GM12878 (cell line): ENCODE results near the gene SLC2A9. TPM values are rescaled to one million over a fixed set of nuclear protein-coding genes. Genes with fewer than 3 reads are reported as not detected.

ENCODE experiments used
- ATAC-seq: fragments of 200-7000 bp; cut with Tn5 transposase; 3 replicates; pipeline ENCODE4 v1.9.1; 2020; ENCODE audit warnings: mild to moderate bottlenecking, moderate library complexity
- BruUV-seq: library from RNA; stranded (reverse); fragments of 400-500 nt; replicated peaks from 2 replicates; lab custom pipeline; 2021; lab: Mats Ljungman, UMichigan
- CTCF ChIA-PET: fragments of 300-600 bp; sonication (Branson Sonifier 250); formaldehyde crosslinking; extraction: SDS; loops from one replicate; lab custom pipeline; 2021; ENCODE audit warnings: inconsistent platforms; lab: Yijun Ruan, JAX
- POLR2A ChIA-PET: fragments of 350-600 bp; formaldehyde crosslinking; extraction: SDS; loops from one replicate; lab custom pipeline; 2021; ENCODE audit warnings: inconsistent platforms; lab: Charles Lee
- RAD21 ChIA-PET: fragments of 300-600 bp; sonication (Branson Sonifier 250); formaldehyde crosslinking; loops from one replicate; lab custom pipeline; 2023; ENCODE audit warnings: antibody characterized with exemption; ENCODE audit not compliant: unreplicated experiment; lab: Charles Lee
- SMC1A ChIA-PET: fragments of 300-600 bp; sonication (Branson Sonifier 250); formaldehyde crosslinking; loops from one replicate; lab custom pipeline; 2023; ENCODE audit not compliant: unreplicated experiment, uncharacterized antibody; lab: Charles Lee
- DNase-seq: peaks from one replicate; pipeline ENCODE4 v3.0.0-alpha.2; 2011; ENCODE audit warnings: low read depth, low spot score
- FAIRE-seq: peaks from 3 replicates; lab custom pipeline; 2011; peaks lifted over from hg19 to GRCh38; lab: Jason Lieb, UNC
- H2AFZ ChIP-seq: 2 replicates; pipeline ENCODE4 v1.6.0; 2011; ENCODE audit warnings: low read depth, low read length, control low read depth; ENCODE audit not compliant: control insufficient read depth
- H3K27ac ChIP-seq: 2 replicates; pipeline ENCODE4 v1.5.1; 2011; ENCODE audit warnings: control low read depth; ENCODE audit not compliant: control insufficient read depth, insufficient read depth
- H3K27me3 ChIP-seq, 2 experiments: replicated peaks in 1 of 2; 2 replicates each; pipeline versions ENCODE4 v1.6.0 to v1.6.1; 2011; ENCODE audit warnings: low read length in 1 of 2; ENCODE audit not compliant: control insufficient read depth in 2 of 2, insufficient read depth in 2 of 2
- H3K36me3 ChIP-seq, 2 experiments: 2 replicates each; pipeline ENCODE4 v1.5.1; 2011; ENCODE audit warnings: low read length in 1 of 2; ENCODE audit not compliant: control insufficient read depth in 2 of 2, insufficient read depth in 2 of 2
- H3K4me1 ChIP-seq: 2 replicates; pipeline ENCODE4 v1.6.1; 2011; ENCODE audit warnings: mild to moderate bottlenecking, low read length, moderate library complexity, mixed read lengths; ENCODE audit not compliant: control insufficient read depth, insufficient read depth
- H3K4me2 ChIP-seq: 2 replicates; pipeline ENCODE4 v1.6.0; 2011; ENCODE audit warnings: control low read depth; ENCODE audit not compliant: control insufficient read depth, insufficient read depth
- H3K4me3 ChIP-seq: fragments of 200-600 bp; sonication (generic); 2 replicates; pipeline ENCODE4 v1.5.1; 2016
- H3K79me2 ChIP-seq: 2 replicates; pipeline ENCODE4 v1.6.0; 2011; ENCODE audit warnings: low read length; ENCODE audit not compliant: control insufficient read depth, insufficient read depth
- H3K9ac ChIP-seq: 2 replicates; pipeline ENCODE4 v1.8.0; 2011; ENCODE audit warnings: low read length, control low read depth, mixed read lengths; ENCODE audit not compliant: control insufficient read depth, insufficient read depth
- H3K9me3 ChIP-seq: replicated peaks from 3 replicates; pipeline ENCODE4 v1.5.1; 2011; ENCODE audit warnings: mild to moderate bottlenecking, low read length; ENCODE audit not compliant: control insufficient read depth, insufficient read depth
- H4K20me1 ChIP-seq: 2 replicates; pipeline ENCODE4 v1.6.0; 2011; ENCODE audit not compliant: control insufficient read depth, insufficient read depth
- CBFB ChIP-seq: IDR thresholded peaks from 2 replicates; pipeline ENCODE4 v1.6.1; 2016; ENCODE audit warnings: antibody characterized with exemption, low read depth
- ETV6 ChIP-seq, 2 experiments: fragments of 450-650 bp in 1 of 2; IDR thresholded peaks in 1 of 2; conservative IDR thresholded peaks in 1 of 2; 2 replicates each; pipeline ENCODE4 v1.6.1; 2014; ENCODE audit warnings: antibody characterized with exemption in 1 of 2, borderline replicate concordance in 1 of 2, low read depth in 1 of 2, mild to moderate bottlenecking in 1 of 2, moderate library complexity in 1 of 2
- EZH2 ChIP-seq: IDR thresholded peaks from 2 replicates; pipeline ENCODE4 v1.6.1; 2012; ENCODE audit warnings: low read depth, mild to moderate bottlenecking, control low read depth, inconsistent platforms, low read length, borderline replicate concordance; ENCODE audit not compliant: control insufficient read depth
- HDAC2 ChIP-seq: fragments of 200-600 bp; sonication (generic); IDR thresholded peaks from 2 replicates; pipeline ENCODE4 v1.6.1; 2017
- IKZF1 ChIP-seq: fragments of 450-650 bp; conservative IDR thresholded peaks from 2 replicates; pipeline ENCODE4 v1.6.1; 2017; ENCODE audit warnings: antibody characterized with exemption, mild to moderate bottlenecking
- KDM1A ChIP-seq: fragments of 200-600 bp; sonication (generic); IDR thresholded peaks from 2 replicates; pipeline ENCODE4 v1.6.1; 2016; ENCODE audit warnings: borderline replicate concordance
- NKRF ChIP-seq: fragments of 450-650 bp; conservative IDR thresholded peaks from 2 replicates; pipeline ENCODE4 v1.6.1; 2017; ENCODE audit warnings: mild to moderate bottlenecking, moderate library complexity
- NR2C1 ChIP-seq: fragments of 450-650 bp; IDR thresholded peaks from 2 replicates; pipeline ENCODE4 v1.6.1; 2017; ENCODE audit warnings: antibody characterized with exemption, mild to moderate bottlenecking, moderate library complexity
- RFX5 ChIP-seq: IDR thresholded peaks from 2 replicates; pipeline ENCODE4 v1.6.1; 2011; ENCODE audit warnings: low read depth, low read length, improper control_type of control experiment
- SMAD1 ChIP-seq: fragments of 450-650 bp; IDR thresholded peaks from 2 replicates; pipeline ENCODE4 v1.6.1; 2018; ENCODE audit warnings: mild to moderate bottlenecking, low read depth; ENCODE audit not compliant: partially characterized antibody
- TCF3 ChIP-seq: IDR thresholded peaks from 2 replicates; pipeline ENCODE4 v1.6.1; 2012; ENCODE audit warnings: low read depth, mild to moderate bottlenecking, low read length, borderline replicate concordance; ENCODE audit not compliant: insufficient read depth
- ZBTB4 ChIP-seq: fragments of 450-650 bp; formaldehyde crosslinking; IDR thresholded peaks from 2 replicates; pipeline ENCODE4 v1.4.0; 2022; ENCODE audit warnings: mild to moderate bottlenecking, moderate library complexity
- ZNF207 ChIP-seq: fragments of 450-650 bp; IDR thresholded peaks from 2 replicates; pipeline ENCODE4 v1.6.1; 2014; ENCODE audit warnings: antibody characterized with exemption, mild to moderate bottlenecking, borderline replicate concordance
- ZNF217 ChIP-seq: fragments of 450-650 bp; IDR thresholded peaks from 2 replicates; pipeline ENCODE4 v1.6.1; 2017; ENCODE audit warnings: antibody characterized with exemption, mild to moderate bottlenecking
- ZNF592 ChIP-seq: fragments of 450-650 bp; IDR thresholded peaks from 2 replicates; pipeline ENCODE4 v1.6.1; 2017; ENCODE audit warnings: mild to moderate bottlenecking, moderate library complexity
- ZNF622 ChIP-seq: fragments of 450-650 bp; IDR thresholded peaks from 2 replicates; pipeline ENCODE4 v1.6.1; 2017; ENCODE audit warnings: mild to moderate bottlenecking, inconsistent platforms
- WGBS: methylation state at CpG from one replicate; pipeline ENCODE4 v1.1.6; 2016; ENCODE audit warnings: low lambda C conversion rate; ENCODE audit not compliant: insufficient replicate concordance, insufficient coverage; ENCODE audit errors: missing lambda C conversion rate; 5-methylcytosine and 5-hydroxymethylcytosine counted together
- in situ Hi-C: fragments of 300-500 bp; cut with MboI; formaldehyde crosslinking; loops from 9 replicates; pipeline ENCODE4 v1.14.3; 2018; ENCODE audit warnings: mixed read lengths
- intact Hi-C: fragments of 100-400 bp; cut with micrococcal nuclease; formaldehyde crosslinking; loops from one replicate; pipeline ENCODE4 v1.14.2; 2022; ENCODE audit not compliant: unreplicated experiment
- polyA plus RNA-seq, 11 experiments: library from polyadenylated mRNA; depleted of rRNA in 4 of 11; unstranded in 6 of 11; stranded (reverse) in 5 of 11; fragments of >200 nt; fragmentation: Nextera tagmentation in 4 of 11; fragmentation: Illumina TruSeq in 1 of 11; extraction: Ambion mirVana in 4 of 11; extraction: Trizol in 1 of 11; gene quantifications; 1 replicate in 1 of 11; 2 replicates in 10 of 11; pipeline versions ENCODE4 v1.2.1 to v1.2.3, GENCODE V29; 2011 to 2016; ENCODE audit warnings: inconsistent platforms in 2 of 11, missing spikeins in 2 of 11, low read depth in 1 of 11
- total RNA-seq, 4 experiments: library from RNA; depleted of rRNA in 3 of 4; stranded (reverse); fragments of >200 nt in 3 of 4; fragmentation: Illumina TruSeq in 1 of 4; extraction: Trizol in 1 of 4; gene quantifications; 2 replicates each; pipeline versions ENCODE4 v1.2.1 to v1.2.3, GENCODE V29; 2013 to 2021

Gene SLC2A9
- total and polyA plus RNA-seq, 10 of the 15 experiments (the other 5 are each of a cell fraction or from before 2014, with no cell fraction given), result 0.28 to 2.8 (median 1.2) TPM

GRCh38 chr4:9820343-9820742, 201.0 kb downstream of the SLC2A9 start:
- Histone ChIP-seq H3K9ac (no peak overlapping the region), H3K4me2 (no peak overlapping the region), H3K27me3 (no peaks in the 10 kb centered on the region; a peak in 1 of 4 replicates), H3K4me3 (no peak overlapping the region), H3K9me3 (no peaks in the 10 kb centered on the region; the same call in 2 of the 3 replicates), H3K4me1 (no peaks in the 10 kb centered on the region), H3K79me2 (no peaks in the 10 kb centered on the region), H2AFZ (no peak overlapping the region), H4K20me1 (no peaks in the 10 kb centered on the region), H3K36me3 (no peaks in the 10 kb centered on the region), H3K27ac (no peak overlapping the region)
- POLR2A ChIA-PET, result no interaction called here
- in situ Hi-C loops, result no loop called here
- SMC1A ChIA-PET, result interaction anchor here (1.5 kb wide), 1 partner anchor 187 kb away, joined by 5 read pairs; no protein-coding TSS in a partner anchor
- CTCF ChIA-PET, result interaction anchor here (1.1 kb wide), 1 partner anchor 19 kb away, joined by 4 read pairs; no protein-coding TSS in a partner anchor
- intact Hi-C loops, result no loop called here
- WGBS, result 35% methylated on average over 5 of the region's 5 CpGs
- no TSS peak for BruUV-seq
- FAIRE-seq, result no peak
- no peak for ATAC-seq
- DNase-seq, result no peak
- RAD21 ChIA-PET, result no interaction called here
- TF ChIP-seq HDAC2 (no peak), RFX5 (no peak), ZNF217 (no peak), NR2C1 (no peak), KDM1A (no peak), SMAD1 (no peak), CBFB (no peak), ZNF207 (no peak), TCF3 (no peak), EZH2 (no peak), IKZF1 (no peak), NKRF (no peak), ZNF622 (no peak), ZBTB4 (CRISPR knock-in tag) (no peak), ZNF592 (no peak), ETV6 (conservative IDR thresholded peaks at IDR 0.05 in 1 of 2, IDR thresholded peaks at IDR 0.05 in 1 of 2; ENCODE audit: borderline replicate concordance in 1 of 2, low read depth in 1 of 2) (no peak)
